K562 (cell line): ENCODE results near the gene GLUL. TPM values are rescaled to one million over a fixed set of nuclear protein-coding genes. Genes with fewer than 3 reads are reported as not detected.

ENCODE experiments used
- BCOR ChIP-seq: fragments of 450-650 bp; IDR thresholded peaks from 2 replicates; pipeline ENCODE4 v1.6.1; 2016
- CBFA2T3 ChIP-seq: fragments of 450-650 bp; IDR thresholded peaks from 2 replicates; pipeline ENCODE4 v1.6.1; 2017
- CCAR2 ChIP-seq: fragments of 200-400 bp; formaldehyde crosslinking; IDR thresholded peaks from 2 replicates; pipeline ENCODE4 v1.6.1; 2017; ENCODE audit warnings: mild to moderate bottlenecking, low read depth, low read length
- CEBPG ChIP-seq, 3 experiments: fragments of 200-800 bp in 1 of 3; sonication (Bioruptor generic) in 1 of 3; sonication (generic) in 1 of 3; formaldehyde crosslinking in 1 of 3; IDR thresholded peaks in 2 of 3; conservative IDR thresholded peaks in 1 of 3; 2 replicates each; pipeline versions ENCODE4 v1.6.1 to v1.8.0; 2016 to 2022; ENCODE audit warnings: missing compliant biosample characterization in 2 of 3, missing genetic modification characterization in 2 of 3, mild to moderate bottlenecking in 1 of 3, missing genetic modification reagents in 1 of 3
- HMG20B ChIP-seq: fragments of 250-450 bp; sonication (Bioruptor Pico); IDR thresholded peaks from 2 replicates; pipeline ENCODE4 v1.5.0; 2021; ENCODE audit warnings: mild to moderate bottlenecking
- JUNB ChIP-seq: fragments of 450-650 bp; formaldehyde crosslinking; conservative IDR thresholded peaks from 2 replicates; pipeline ENCODE4 v1.4.0; 2020; ENCODE audit warnings: mild to moderate bottlenecking
- NEUROD1 ChIP-seq: fragments of 150-350 bp; IDR thresholded peaks from 2 replicates; pipeline ENCODE4 v1.6.1; 2014; ENCODE audit warnings: borderline replicate concordance, low read length, low read depth; ENCODE audit not compliant: partially characterized antibody
- TCFL5 ChIP-seq: fragments of 250-450 bp; sonication (Bioruptor Pico); conservative IDR thresholded peaks from 2 replicates; pipeline ENCODE4 v1.6.1; 2021; ENCODE audit warnings: mild to moderate bottlenecking, moderate library complexity, matching md5 sums
- TSC22D4 ChIP-seq: fragments of 450-650 bp; IDR thresholded peaks from 2 replicates; pipeline ENCODE4 v1.6.1; 2016; ENCODE audit warnings: missing genetic modification characterization, missing biosample characterization, control low read depth
- ZBED1 ChIP-seq: IDR thresholded peaks from 2 replicates; pipeline ENCODE4 v1.6.1; 2014
- ZBTB17 ChIP-seq: fragments of 450-650 bp; formaldehyde crosslinking; IDR thresholded peaks from 2 replicates; pipeline ENCODE4 v1.4.0; 2020; ENCODE audit warnings: mild to moderate bottlenecking
- ZFP36 ChIP-seq: fragments of 150-350 bp; IDR thresholded peaks from 2 replicates; pipeline ENCODE4 v1.6.1; 2018; ENCODE audit warnings: low read length, low read depth; ENCODE audit not compliant: partially characterized antibody
- ZKSCAN8 ChIP-seq: fragments of 200-800 bp; sonication (Bioruptor generic); IDR thresholded peaks from 2 replicates; pipeline ENCODE4 v1.6.1; 2016; ENCODE audit warnings: missing genetic modification characterization, missing compliant biosample characterization
- ZNF311 ChIP-seq: fragments of 250-450 bp; sonication (Bioruptor Pico); IDR thresholded peaks from 2 replicates; pipeline ENCODE4 v1.4.0; 2020; ENCODE audit warnings: mild to moderate bottlenecking, moderate library complexity
- ZNF766 ChIP-seq: fragments of 200-800 bp; sonication (Bioruptor generic); conservative IDR thresholded peaks from 2 replicates; pipeline ENCODE4 v1.6.1; 2016; ENCODE audit warnings: missing genetic modification characterization, missing compliant biosample characterization
- ZNF830 ChIP-seq: fragments of 250-450 bp; sonication (Bioruptor Pico); IDR thresholded peaks from 2 replicates; pipeline ENCODE4 v1.5.0; 2021; ENCODE audit warnings: mild to moderate bottlenecking
- polyA plus RNA-seq, 8 experiments: library from polyadenylated mRNA; depleted of rRNA in 4 of 8; stranded (reverse) in 5 of 8; unstranded in 3 of 8; fragments of >200 nt; fragmentation: Nextera tagmentation in 2 of 8; fragmentation: Illumina TruSeq in 1 of 8; extraction: Ambion mirVana in 2 of 8; extraction: Trizol in 1 of 8; gene quantifications; 2 replicates each; pipeline versions ENCODE4 v1.2.1 to v1.2.3, GENCODE V29; 2011 to 2014; ENCODE audit warnings: inconsistent platforms in 1 of 8, missing spikeins in 1 of 8
- total RNA-seq, 7 experiments: library from RNA; depleted of rRNA in 6 of 7; stranded (reverse); fragments of >200 nt in 6 of 7; fragmentation: Illumina TruSeq in 2 of 7; extraction: Trizol in 2 of 7; gene quantifications; 2 replicates each; pipeline versions ENCODE4 v1.2.1 to v1.2.3, GENCODE V29; 2011 to 2021; ENCODE audit warnings: low replicate concordance in 1 of 7
- TF ChIP-seq, protein P1 (sequence below): fragments of 450-650 bp; IDR thresholded peaks from 2 replicates; pipeline ENCODE4 v1.6.1; 2016; ENCODE audit warnings: low read depth, mild to moderate bottlenecking, moderate library complexity
- TF ChIP-seq, protein P2 (sequence below): IDR thresholded peaks from 2 replicates; pipeline ENCODE4 v1.6.1; 2014; ENCODE audit warnings: antibody characterized with exemption
- TF ChIP-seq, protein P3 (sequence below): fragments of 450-650 bp; formaldehyde crosslinking; IDR thresholded peaks from 2 replicates; pipeline ENCODE4 v1.4.0; 2022; ENCODE audit warnings: missing genetic modification characterization
- TF ChIP-seq, protein P4 (sequence below): fragments of 250-450 bp; sonication (Bioruptor Pico); IDR thresholded peaks from 2 replicates; pipeline ENCODE4 v1.8.0; 2021; ENCODE audit warnings: borderline replicate concordance, mild to moderate bottlenecking, moderate library complexity; ENCODE audit not compliant: poor library complexity, severe bottlenecking

Gene GLUL
- total and polyA plus RNA-seq, 9 of the 15 experiments (the other 6 are each of a cell fraction or from before 2014, with no cell fraction given): 1,088 to 4,222 (median 1,338) TPM

DNA sequence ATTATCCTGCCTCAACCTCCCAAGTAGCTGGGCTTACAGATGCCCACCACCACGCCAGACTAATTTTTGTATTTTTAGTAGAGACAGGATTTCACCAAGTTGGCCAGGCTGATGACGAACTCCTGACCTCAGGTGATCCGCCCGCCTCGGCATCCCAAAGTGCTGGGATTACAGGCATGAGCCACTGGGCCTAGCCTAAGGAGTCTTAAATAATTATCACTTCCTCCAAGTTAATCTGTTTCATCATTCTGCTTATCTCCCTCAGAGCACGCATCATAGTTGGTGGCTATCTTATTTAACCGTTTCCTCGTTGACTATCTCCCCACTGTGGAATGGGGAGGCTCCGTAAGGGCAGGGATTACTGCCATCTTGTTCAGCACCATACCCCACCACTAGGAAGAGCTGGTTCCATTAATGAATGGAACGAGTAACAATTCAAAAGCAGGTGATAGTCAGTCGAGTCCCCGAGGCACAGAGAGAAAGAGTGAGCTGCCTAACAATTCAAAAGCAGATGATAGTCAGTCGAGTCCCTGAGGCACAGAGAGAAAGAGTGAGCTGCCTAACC, 52.7 kb downstream of the GLUL start (continued):
- TF ChIP-seq ZKSCAN8 (CRISPR knock-in tag) (0 out of 2 replicates have a peak, but pooled peaks have one; percentile 9), CBFA2T3 (peak; percentile 94), HMG20B (no peak), TCFL5 (no peak), BCOR (peak; percentile 47), NEUROD1 (peak; percentile 52), CCAR2 (no peak), ZBED1 (0 out of 2 replicates have a peak, but pooled peaks have one; percentile 29), CEBPG (CRISPR knock-in tag; IDR thresholded peaks at IDR 0.05) (peak; percentile 52; the same call in 1 of the 2 replicates), CEBPG (tag; conservative IDR thresholded peaks at IDR 0.05 in 1 of 2, IDR thresholded peaks at IDR 0.05 in 1 of 2) (peak in 1 of 2 experiments; percentile 67; a peak in 2 of 4 replicates), ZNF830 (no peak), ZNF766 (peak; percentile 78), JUNB (CRISPR knock-in tag) (no peak), TSC22D4 (tag) (no peak), ZFP36 (no peak), ZBTB17 (no peak; the same call in 1 of the 2 replicates), ZNF311 (CRISPR knock-in tag) (peak; percentile 86)
- TF ChIP-seq, protein P1, sequence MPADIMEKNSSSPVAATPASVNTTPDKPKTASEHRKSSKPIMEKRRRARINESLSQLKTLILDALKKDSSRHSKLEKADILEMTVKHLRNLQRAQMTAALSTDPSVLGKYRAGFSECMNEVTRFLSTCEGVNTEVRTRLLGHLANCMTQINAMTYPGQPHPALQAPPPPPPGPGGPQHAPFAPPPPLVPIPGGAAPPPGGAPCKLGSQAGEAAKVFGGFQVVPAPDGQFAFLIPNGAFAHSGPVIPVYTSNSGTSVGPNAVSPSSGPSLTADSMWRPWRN: peak; percentile 80
- TF ChIP-seq, protein P2, sequence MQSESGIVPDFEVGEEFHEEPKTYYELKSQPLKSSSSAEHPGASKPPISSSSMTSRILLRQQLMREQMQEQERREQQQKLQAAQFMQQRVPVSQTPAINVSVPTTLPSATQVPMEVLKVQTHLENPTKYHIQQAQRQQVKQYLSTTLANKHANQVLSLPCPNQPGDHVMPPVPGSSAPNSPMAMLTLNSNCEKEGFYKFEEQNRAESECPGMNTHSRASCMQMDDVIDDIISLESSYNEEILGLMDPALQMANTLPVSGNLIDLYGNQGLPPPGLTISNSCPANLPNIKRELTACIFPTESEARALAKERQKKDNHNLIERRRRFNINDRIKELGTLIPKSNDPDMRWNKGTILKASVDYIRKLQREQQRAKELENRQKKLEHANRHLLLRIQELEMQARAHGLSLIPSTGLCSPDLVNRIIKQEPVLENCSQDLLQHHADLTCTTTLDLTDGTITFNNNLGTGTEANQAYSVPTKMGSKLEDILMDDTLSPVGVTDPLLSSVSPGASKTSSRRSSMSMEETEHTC: peak; percentile 26; the same call in 1 of the 2 replicates
- TF ChIP-seq, protein P3, sequence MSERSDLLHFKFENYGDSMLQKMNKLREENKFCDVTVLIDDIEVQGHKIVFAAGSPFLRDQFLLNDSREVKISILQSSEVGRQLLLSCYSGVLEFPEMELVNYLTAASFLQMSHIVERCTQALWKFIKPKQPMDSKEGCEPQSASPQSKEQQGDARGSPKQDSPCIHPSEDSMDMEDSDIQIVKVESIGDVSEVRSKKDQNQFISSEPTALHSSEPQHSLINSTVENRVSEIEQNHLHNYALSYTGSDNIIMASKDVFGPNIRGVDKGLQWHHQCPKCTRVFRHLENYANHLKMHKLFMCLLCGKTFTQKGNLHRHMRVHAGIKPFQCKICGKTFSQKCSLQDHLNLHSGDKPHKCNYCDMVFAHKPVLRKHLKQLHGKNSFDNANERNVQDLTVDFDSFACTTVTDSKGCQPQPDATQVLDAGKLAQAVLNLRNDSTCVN (CRISPR knock-in tag): peak; percentile 64; the same call in 1 of the 2 replicates
- TF ChIP-seq, protein P4, sequence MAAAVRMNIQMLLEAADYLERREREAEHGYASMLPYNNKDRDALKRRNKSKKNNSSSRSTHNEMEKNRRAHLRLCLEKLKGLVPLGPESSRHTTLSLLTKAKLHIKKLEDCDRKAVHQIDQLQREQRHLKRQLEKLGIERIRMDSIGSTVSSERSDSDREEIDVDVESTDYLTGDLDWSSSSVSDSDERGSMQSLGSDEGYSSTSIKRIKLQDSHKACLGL (CRISPR knock-in tag): no peak
